Adrenal gland (tissue), 12 donors: ENCODE data around the gene MSRB3. TPM values are rescaled to one million over a fixed set of nuclear protein-coding genes. Genes with fewer than 3 reads are reported as not detected.

Experiments
- DNase-seq, 7 donors: peaks; one replicate each; pipeline ENCODE4 v3.0.0-alpha.2; 2019 to 2020
- H3K27ac ChIP-seq, 5 donors: fragments of 200-600 bp; sonication (generic) in 4 of 5; 1 replicate in 3 of 5; 2 replicates in 2 of 5; pipeline versions ENCODE4 v1.5.1 to v1.8.0; 2016 to 2020; ENCODE audit warnings: mild to moderate bottlenecking in 1 of 5
- H3K27me3 ChIP-seq: fragments of 200-600 bp; 2 replicates; pipeline ENCODE4 v1.8.0; 2021
- H3K36me3 ChIP-seq, 2 donors: fragments of 200-600 bp; replicated peaks in 1 of 2; 1 replicate in 1 of 2; 2 replicates in 1 of 2; pipeline versions ENCODE4 v1.5.1 to v1.8.0; 2018 to 2022
- H3K4me1 ChIP-seq, 2 donors: fragments of 200-600 bp; replicated peaks in 1 of 2; 1 replicate in 1 of 2; 2 replicates in 1 of 2; pipeline versions ENCODE4 v1.5.1 to v1.8.0; 2018 to 2021
- H3K4me3 ChIP-seq, 4 donors: fragments of 200-600 bp; sonication (generic) in 3 of 4; one replicate each; pipeline ENCODE4 v1.5.1; 2016 to 2018
- H3K9me3 ChIP-seq, 3 donors: fragments of 200-600 bp; sonication (generic) in 1 of 3; replicated peaks in 1 of 3; 1 replicate in 2 of 3; 2 replicates in 1 of 3; pipeline versions ENCODE4 v1.5.1 to v1.8.0; 2016 to 2021
- CTCF ChIP-seq, 6 experiments: fragments of 450-650 bp in 4 of 6; fragments of 200-600 bp in 2 of 6; sonication (generic) in 1 of 6; IDR thresholded peaks; 1 replicate in 5 of 6; 2 replicates in 1 of 6; pipeline versions ENCODE4 v1.5.1 to v1.8.0; 2016 to 2021; ENCODE audit warnings: antibody characterized with exemption in 6 of 6, mild to moderate bottlenecking in 2 of 6, moderate library complexity in 1 of 6
- POLR2A ChIP-seq, 2 donors: fragments of 450-650 bp; IDR thresholded peaks; one replicate each; pipeline ENCODE4 v1.6.1; 2017; ENCODE audit warnings: antibody characterized with exemption in 2 of 2, mild to moderate bottlenecking in 2 of 2, moderate library complexity in 1 of 2
- WGBS, 4 donors: extraction: QIAGEN DNeasy Blood & Tissue Kit in 2 of 4; methylation state at CpG; one replicate each; pipeline versions ENCODE4 v1.1.5 to v1.1.7; 2013 to 2017; 5-methylcytosine and 5-hydroxymethylcytosine counted together
- intact Hi-C, 2 donors: fragments of 100-400 bp; cut with DNase I; formaldehyde crosslinking; loops; one replicate each; pipeline versions ENCODE4 v1.14.1 to v1.15.0; 2022 to 2023
- polyA plus RNA-seq, 3 donors: library from polyadenylated mRNA; stranded (reverse); fragments of 200-250 nt in 2 of 3; fragments of 350-450 nt in 1 of 3; fragmentation: Illumina TruSeq in 1 of 3; extraction: RNeasy Lipid Tissue Mini Kit (QIAGEN cat#74804) in 1 of 3; gene quantifications; one replicate each; pipeline ENCODE4 v1.2.3, GENCODE V29; 2013 to 2014
- total RNA-seq, 9 donors: library from RNA; depleted of rRNA in 4 of 9; stranded (reverse); fragments of >200 nt in 4 of 9; fragments of 120-200 nt in 1 of 9; fragmentation: NEBNext Ultra II Directional in 1 of 9; extraction: Animal tissue kit (Norgen Biotek cat#: 25700) in 1 of 9; gene quantifications; one replicate each; pipeline versions ENCODE4 v1.1.0 to v1.2.4, GENCODE V29; 2013 to 2023
- donor health status: healthy with polysubstance abuse.
- donor health status: Bipolar disorder and iron deficiency.
- donor health status: DM: yes; HTN: yes; CAD: no.
- donor health status: DM: no; HTN: no; CAD: no.
- donor health status: DM: no; HTN: no; CAD: no.
- donor health status: DM: yes; HTN: yes; CAD: no.

Gene MSRB3
- total and polyA plus RNA-seq, 12 donors = 5.5 to 23.8 (median 9.7) TPM

DNA sequence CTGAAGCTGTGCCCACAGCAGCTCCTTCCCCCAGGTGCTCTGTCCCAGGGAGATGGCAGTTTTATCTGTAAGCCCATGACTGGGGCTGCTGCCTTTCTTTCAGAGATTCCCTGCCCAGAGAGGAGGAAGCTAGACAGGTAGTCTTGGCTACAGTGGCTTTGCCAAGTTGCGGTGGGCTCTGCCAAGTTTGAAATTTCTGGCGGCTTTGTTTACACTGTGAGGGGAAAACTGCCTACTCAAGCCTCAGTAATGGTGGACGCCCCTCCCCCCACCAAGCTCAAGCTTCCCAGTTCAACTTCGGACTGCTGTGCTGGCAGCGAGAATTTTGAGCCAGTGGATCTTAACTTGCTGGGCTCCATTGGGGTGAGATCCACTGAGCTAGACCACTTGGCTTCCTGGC is 124.7 kb downstream of the MSRB3 start:
- Histone ChIP-seq H3K27me3 (no peaks in the 10 kb centered on the region), H3K9me3 (no peaks in the 10 kb centered on the region), H3K4me1 (no peaks in the 10 kb centered on the region), H3K36me3 (no peaks in the 10 kb centered on the region), H3K4me3 (no peak overlapping the region), H3K27ac (no peak overlapping the region)
- TF ChIP-seq CTCF (IDR thresholded peaks at IDR 0.05) = no peak
- no peak for TF ChIP-seq POLR2A (IDR thresholded peaks at IDR 0.05)
- no peak for DNase-seq
- 83 to 90% (median 88%) methylated on average over 4 to 5 of the region's 5 CpGs for WGBS, 4 donors
- intact Hi-C loops = no loop called here

GRCh38 chr12:65407388-65408149 is 129.1 kb downstream of the MSRB3 start:
- Histone ChIP-seq H3K27ac (no peak overlapping the region), H3K4me3 (no peak overlapping the region), H3K36me3 (no peaks in the 10 kb centered on the region), H3K9me3 (no peaks in the 10 kb centered on the region), H3K4me1 (no peaks in the 10 kb centered on the region), H3K27me3 (no peaks in the 10 kb centered on the region)
- WGBS, 4 donors = 82 to 85% (median 83%) methylated on average over 4 of the region's 4 CpGs
- DNase-seq = no peak
- no peak for TF ChIP-seq POLR2A (IDR thresholded peaks at IDR 0.05)
- no peak for TF ChIP-seq CTCF (IDR thresholded peaks at IDR 0.05)
- intact Hi-C loops = no loop called here

GRCh38 chr12:65408441-65408840 is 130.0 kb downstream of the MSRB3 start:
- intact Hi-C loops = no loop called here
- H3K27me3 ChIP-seq = no peaks in the 10 kb centered on the region
- no peak for DNase-seq
- no peak overlapping the region for H3K27ac ChIP-seq
- H3K4me3 ChIP-seq = no peak overlapping the region
- H3K9me3 ChIP-seq = no peaks in the 10 kb centered on the region
- 78 to 92% (median 89%) methylated on average over 4 of the region's 4 CpGs for WGBS, 4 donors
- H3K4me1 ChIP-seq = no peaks in the 10 kb centered on the region
- H3K36me3 ChIP-seq = no peaks in the 10 kb centered on the region
- TF ChIP-seq CTCF (IDR thresholded peaks at IDR 0.05) (no peak), POLR2A (IDR thresholded peaks at IDR 0.05) (no peak)

DNA sequence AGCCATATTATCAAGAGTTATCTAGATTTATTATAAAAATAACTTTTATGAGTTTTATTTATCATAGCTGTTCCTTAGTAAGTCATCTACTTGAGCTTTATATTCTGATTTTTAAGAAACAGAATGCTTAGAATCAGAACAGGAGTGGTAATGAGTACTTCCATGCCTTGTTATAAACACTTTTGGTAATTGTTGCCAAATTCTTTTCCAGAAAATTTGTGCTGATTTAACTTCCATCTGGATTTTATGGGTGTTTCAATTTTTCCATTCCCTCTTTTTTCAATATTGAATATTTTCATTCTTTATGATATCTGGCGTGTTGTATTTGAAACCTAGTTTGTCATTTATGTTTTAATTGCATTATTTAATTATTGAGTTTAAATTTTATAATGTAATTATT is 131.2 kb downstream of the MSRB3 start:
- no peak for TF ChIP-seq POLR2A (IDR thresholded peaks at IDR 0.05)
- no peak for TF ChIP-seq CTCF (IDR thresholded peaks at IDR 0.05)
- Histone ChIP-seq H3K4me3 (no peak overlapping the region), H3K36me3 (no peaks in the 10 kb centered on the region), H3K9me3 (no peaks in the 10 kb centered on the region), H3K4me1 (no peaks in the 10 kb centered on the region), H3K27ac (no peak overlapping the region), H3K27me3 (no peaks in the 10 kb centered on the region)
- intact Hi-C loops = no loop called here
- WGBS, 4 donors = 81 to 98% (median 96%) methylated on average over 1 of the region's 1 CpG
- no peak for DNase-seq
